HG03439 (cell line): ENCODE data around the gene APBB1IP.
A peak's percentile ranks its signal among the peaks of the same experiment; 100 is the strongest.
"Not testable (repeated sequence)": the region's sequence is repeated elsewhere in the genome, so short reads cannot be mapped to it uniquely, and the experiment has no call there.

ENCODE experiments used
- ATAC-seq: cut with Tn5 transposase; IDR thresholded peaks from one replicate; pipeline ENCODE4 v1.9.1; 2021; ENCODE audit warnings: mild to moderate bottlenecking, moderate library complexity; ENCODE audit not compliant: unreplicated experiment

Gene APBB1IP

GRCh38 chr10:26474845-26475244, 36.7 kb downstream of the APBB1IP start:
- not testable (repeated sequence) for ATAC-seq

GRCh38 chr10:26475386-26475785, 37.2 kb downstream of the APBB1IP start:
- ATAC-seq, result no peak

DNA sequence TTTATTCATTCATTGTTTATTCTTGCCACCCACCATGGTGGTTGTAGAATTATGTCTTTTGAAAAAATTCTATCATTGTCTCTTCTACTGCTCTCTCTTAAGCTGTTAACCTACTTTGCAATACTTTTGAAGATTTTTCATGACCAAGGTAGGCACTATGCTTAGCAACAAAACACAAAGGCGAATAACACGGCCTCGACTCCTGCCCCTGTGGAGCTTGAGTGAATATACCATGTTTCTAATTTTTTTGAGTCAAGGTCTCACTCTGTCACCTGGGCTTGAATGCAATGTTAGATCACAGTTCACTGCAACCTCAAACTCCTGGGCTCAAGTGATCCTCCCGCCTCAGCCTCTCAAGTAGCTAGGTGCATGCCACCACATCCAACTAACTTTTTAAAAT, 39.4 kb downstream of the APBB1IP start:
- no peak for ATAC-seq

DNA sequence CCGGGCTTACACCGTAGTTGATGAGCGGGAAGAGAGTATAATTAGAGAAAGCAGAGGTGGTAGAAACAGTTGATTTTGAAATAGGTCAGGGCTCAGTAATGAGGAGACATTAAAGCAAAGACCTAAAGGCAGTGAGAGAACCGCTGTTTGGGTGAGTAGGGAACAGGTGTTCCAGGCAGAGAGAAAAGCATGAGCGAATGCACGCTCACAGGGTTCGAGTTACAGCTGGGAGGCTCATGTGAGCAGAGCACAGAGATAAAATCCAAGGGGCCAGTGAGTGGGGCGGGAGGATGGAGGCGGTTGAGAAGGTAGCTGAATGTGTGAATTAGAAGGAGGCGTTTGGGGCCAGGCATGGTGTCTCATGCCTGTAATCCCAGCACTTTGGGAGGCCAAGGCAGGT, 39.9 kb downstream of the APBB1IP start:
- ATAC-seq, result no peak

DNA sequence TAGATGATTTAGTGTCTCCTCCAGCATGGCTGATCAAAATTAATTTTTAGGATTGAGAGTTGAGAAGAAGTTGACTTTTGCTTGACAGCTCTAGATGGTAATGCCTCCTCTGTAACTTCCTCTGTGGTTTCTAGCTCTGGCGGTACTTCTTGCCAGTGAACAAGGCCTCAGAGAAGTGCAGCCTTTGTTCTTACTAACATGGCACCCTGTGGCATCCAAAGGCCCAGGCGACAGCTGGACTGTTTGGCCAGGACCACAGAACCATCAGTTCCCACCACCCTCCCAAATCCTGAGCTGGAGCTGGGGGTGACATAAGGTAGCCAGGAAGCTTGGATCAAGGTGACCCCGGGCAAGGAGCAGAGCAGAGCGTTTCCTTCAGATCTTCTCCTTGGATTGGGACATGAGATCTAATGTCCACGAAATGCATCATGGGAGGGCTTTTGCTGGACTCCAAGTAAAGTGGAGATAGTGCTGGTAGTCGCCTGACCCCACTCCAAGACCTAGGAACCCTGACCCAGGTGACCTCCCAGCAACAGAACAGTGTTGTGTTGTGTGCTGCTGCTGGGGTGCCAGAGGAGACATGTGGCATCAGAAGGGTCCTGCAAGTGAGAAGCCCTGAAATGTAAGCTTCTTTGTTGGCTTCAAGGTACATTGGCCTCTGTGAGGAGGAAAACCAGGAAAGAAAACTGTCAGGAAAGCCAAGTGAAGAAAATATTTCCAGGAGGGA, 41.8 kb downstream of the APBB1IP start:
- ATAC-seq, result no peak

DNA sequence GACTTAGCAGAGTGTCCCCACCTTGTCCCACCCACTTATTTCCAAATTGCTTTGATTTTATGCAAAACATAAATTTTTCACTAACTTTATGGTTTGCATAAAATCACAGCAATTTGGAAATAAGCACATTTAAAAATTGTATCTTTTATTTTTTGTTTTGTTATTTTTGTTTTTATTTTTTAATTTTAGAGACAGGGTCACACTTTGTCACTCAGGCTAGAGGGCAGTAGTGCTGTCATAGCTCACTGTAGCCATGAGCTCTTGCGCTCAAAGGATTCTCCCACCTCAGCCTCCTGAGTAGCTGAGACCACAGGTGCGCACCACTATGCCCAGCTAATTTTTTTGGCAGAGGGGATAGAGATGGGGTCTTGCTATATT, 43.2 kb downstream of the APBB1IP start:
- ATAC-seq, result no peak

DNA sequence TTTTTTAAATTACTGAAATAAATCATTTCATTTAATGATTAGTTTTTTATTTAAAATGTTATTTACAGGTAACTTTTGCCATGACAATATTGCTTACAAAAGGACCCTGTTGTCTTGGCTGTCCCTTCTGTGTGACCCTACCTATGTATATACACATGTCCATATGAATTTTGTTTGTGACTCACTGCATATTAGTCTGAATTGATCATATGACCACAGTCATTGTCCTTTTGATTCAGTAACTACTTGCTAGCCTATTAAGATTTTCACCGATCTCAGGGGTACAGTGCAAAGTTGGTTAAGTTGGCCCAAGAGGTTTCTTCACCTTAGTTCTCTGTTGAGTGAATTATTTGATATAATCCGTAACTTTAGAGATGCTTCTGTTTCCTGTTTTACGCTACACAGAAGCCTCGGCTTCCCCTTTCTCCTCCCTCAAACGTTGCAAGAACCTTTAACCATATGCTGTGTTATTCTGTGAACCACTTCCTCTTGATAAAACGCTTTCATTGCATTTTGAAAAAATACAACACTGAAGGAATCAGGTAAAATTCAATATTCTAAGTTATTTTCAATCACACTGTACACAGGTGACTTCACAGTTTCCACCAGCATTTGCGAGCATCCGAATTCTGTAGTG, 43.9 kb downstream of the APBB1IP start:
- ATAC-seq, result no peak

DNA sequence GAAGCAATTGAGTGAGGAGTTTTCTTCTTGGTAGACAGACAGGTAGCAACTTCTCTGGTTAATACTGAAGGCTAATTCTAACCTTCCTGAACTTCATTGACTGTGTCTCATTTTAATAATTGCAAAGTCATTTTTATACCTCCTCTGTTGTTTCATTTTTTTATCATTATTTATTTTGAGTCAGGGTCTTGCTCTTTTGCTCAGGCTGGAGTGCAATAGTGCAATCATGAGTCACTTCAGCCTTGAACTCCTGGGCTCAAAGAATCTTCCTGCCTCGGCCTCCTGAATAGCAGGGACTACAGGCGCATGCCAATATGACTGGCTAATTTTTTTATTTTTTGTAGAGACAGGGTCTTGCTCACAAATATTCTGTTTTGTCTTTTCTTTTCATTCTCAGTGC, 45.4 kb downstream of the APBB1IP start:
- ATAC-seq, result no peak

GRCh38 chr10:26485150-26485941, 47.2 kb downstream of the APBB1IP start:
- ATAC-seq, result no peak

DNA sequence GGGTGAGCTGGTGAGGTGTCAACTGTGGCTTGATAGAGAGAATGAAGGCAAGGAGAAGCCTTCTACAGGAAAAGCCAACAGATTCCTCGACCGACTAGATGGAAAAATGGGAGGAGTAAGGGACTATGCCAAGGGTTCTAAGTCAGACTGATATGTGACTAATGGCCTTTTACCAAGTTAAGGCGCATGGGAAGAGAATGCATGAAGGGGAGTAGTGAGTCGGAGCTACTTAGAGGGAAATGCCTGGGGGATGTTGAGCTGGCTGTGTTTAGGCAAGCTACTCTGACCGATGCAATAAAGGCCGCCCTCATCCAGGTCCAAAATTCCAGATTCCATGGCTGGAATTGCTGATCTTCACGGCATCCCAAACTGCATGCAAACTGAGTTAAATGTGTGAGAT, 48.2 kb downstream of the APBB1IP start:
- no peak for ATAC-seq

DNA sequence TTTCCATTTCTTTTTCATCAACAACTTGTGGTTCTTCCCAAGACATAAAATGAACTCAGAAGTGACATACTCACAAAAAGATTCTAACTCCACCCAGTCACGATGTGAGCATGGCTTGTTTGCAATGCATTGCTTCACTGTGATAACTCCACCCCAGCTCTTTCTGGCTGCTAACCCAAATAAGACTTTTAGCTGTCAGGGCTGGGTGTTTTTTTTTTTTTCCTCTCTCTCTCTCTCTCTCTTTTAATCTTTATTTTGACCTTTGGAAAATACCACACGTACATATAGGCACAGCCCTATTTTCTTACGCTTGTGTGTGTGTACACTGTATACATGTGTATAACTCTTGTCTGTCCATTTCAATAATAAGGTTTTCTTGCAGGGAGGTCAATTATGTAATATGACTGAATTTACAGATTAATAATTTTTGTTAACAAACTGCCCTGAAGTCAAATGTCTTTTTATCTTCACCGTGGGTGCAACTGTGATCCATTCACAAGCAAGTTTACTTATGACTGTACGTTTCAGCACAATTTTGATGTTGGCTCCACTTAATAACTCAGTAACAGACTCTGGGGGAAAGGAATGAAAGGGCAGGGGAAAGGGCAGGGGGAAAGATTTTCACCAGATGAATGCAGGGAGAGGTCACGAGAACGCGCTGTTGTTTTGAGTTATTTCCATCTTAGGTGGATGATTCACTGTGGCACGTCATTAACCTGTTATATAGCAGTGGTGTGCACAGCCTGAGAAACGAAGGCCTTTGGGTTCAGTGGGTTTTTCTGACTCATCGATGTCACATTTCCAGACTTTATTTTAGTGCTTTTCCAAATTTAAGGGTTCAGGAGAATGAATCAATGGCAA, 49.1 kb downstream of the APBB1IP start:
- peak; percentile 83 for ATAC-seq

- ATAC-seq, result no peak
Measured at GRCh38 chr10:26488344-26488743, 50.2 kb downstream of the APBB1IP start.

DNA sequence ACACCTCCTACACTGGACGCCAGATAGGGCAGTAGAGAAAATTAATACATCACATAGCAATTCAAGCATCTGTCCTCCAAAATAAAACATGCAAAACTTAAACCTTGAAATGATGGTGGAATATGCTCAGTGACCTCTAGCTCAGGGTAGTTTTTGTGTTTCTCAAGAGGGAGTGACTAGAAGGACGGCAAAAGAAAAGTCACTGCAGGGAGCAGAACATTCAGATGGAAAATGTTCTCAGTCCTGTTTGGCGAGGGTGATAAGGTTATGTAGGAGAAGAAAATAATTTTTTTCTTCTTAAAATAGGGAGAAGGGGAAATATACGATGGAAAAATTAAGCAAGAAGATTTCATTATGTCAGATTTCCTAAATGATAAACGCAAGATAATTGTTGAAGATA, 50.9 kb downstream of the APBB1IP start:
- no peak for ATAC-seq

DNA sequence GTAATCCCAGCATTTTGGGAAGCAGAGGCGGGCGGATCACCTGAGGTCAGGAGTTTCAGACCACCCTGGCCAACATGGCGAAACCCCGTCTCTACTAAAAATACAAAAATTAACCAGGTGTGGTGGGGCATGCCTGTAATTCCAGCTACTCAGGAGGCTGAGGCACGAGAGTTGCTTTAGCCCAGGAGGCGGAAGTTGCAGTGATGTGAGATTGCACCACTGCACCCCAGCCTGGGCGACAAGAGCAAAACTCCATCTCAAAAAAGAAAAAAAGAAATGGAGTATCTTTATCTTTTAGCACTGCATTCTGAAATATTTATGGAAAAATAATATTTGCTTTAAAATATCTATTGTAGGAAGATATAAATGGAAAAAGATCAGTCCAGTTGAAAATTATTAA, 52.2 kb downstream of the APBB1IP start:
- ATAC-seq, result not testable (repeated sequence)

GRCh38 chr10:26491276-26491675, 53.1 kb downstream of the APBB1IP start:
- no peak for ATAC-seq

DNA sequence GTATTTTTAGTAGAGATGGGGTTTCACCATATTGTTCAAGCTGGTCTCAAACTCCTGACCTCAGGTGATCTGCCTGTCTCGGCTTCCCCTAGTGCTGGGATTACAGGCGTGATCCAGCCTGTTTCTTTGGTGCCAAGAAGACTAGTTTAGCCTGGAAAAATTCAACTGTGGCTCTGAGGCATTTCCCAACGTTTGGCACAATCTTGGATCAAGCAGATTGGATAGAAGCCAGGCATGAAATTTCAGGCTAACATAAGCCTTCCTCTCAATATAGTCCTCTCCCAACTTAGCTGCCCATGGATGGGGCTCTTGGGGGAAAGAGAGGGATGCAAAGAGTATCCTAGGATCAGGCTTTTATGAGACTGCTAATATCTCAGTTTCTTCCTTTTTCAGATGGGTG, 53.8 kb downstream of the APBB1IP start:
- no peak for ATAC-seq

GRCh38 chr10:26492725-26493124, 54.6 kb downstream of the APBB1IP start:
- not testable (repeated sequence) for ATAC-seq

GRCh38 chr10:26494018-26494417, 55.9 kb downstream of the APBB1IP start:
- no peak for ATAC-seq

DNA sequence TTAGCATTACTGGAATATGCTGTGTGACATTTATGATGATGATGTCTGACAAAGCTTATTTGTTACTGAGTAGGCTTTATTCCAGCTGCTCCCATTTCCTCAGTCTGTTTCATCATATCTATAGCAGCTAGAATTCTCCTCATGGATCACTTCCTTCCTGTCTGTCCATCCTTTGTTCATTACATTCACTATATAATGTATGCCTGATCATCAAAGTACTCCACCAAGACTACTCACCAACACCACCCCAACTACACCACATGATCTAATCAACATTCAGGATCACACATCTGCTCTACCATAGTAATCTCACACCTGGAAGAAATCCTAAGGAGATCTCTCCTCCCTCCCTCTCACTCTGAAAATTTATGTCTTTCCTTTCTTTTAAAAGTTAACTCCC, 61.3 kb downstream of the APBB1IP start:
- no peak for ATAC-seq

GRCh38 chr10:26502986-26503385, 64.8 kb downstream of the APBB1IP start:
- no peak for ATAC-seq

GRCh38 chr10:26503911-26504310, 65.8 kb downstream of the APBB1IP start:
- no peak for ATAC-seq
